IPS DF 6.9 (cell line): ENCODE measurements around the gene MYRFL.

Experiments used
- DNase-seq: peaks from one replicate; pipeline ENCODE4 v3.0.0-alpha.2; 2013; ENCODE audit warnings: low read depth, low spot score
- H3K27ac ChIP-seq: one replicate; pipeline ENCODE4 v1.5.1; 2013; ENCODE audit warnings: low read length, control low read depth
- H3K27me3 ChIP-seq: 2 replicates; pipeline ENCODE4 v1.6.1; 2013; ENCODE audit warnings: mild to moderate bottlenecking, low read length; ENCODE audit not compliant: control insufficient read depth, insufficient read depth
- H3K36me3 ChIP-seq: 2 replicates; pipeline ENCODE4 v1.6.1; 2013; ENCODE audit warnings: low read length; ENCODE audit not compliant: control insufficient read depth, insufficient read depth
- H3K4me1 ChIP-seq: 2 replicates; pipeline ENCODE4 v1.6.1; 2013; ENCODE audit warnings: low read length; ENCODE audit not compliant: control insufficient read depth, insufficient read depth
- H3K4me3 ChIP-seq: 2 replicates; pipeline ENCODE4 v1.5.1; 2013; ENCODE audit warnings: mild to moderate bottlenecking, low read length
- H3K9me3 ChIP-seq: 2 replicates; pipeline ENCODE4 v1.6.1; 2013; ENCODE audit warnings: low read length, inconsistent platforms; ENCODE audit not compliant: control insufficient read depth, insufficient read depth
- WGBS: extraction: QIAGEN DNeasy Blood & Tissue Kit; methylation state at CpG from one replicate; pipeline ENCODE4 v1.1.7; 2013; ENCODE audit warnings: mixed read lengths, missing lambda C conversion rate; ENCODE audit not compliant: insufficient read length, insufficient coverage; 5-methylcytosine and 5-hydroxymethylcytosine counted together

MYRFL gene

GRCh38 chr12:69998011-69998410 is 173.0 kb downstream of the MYRFL start:
- H3K4me1 ChIP-seq = no peaks in the 10 kb centered on the region
- no peaks in the 10 kb centered on the region for H3K9me3 ChIP-seq
- H3K27me3 ChIP-seq = no peaks in the 10 kb centered on the region
- DNase-seq = no peak
- no peak overlapping the region for H3K4me3 ChIP-seq
- no CpG with 5 or more reads among the region's 11 CpGs for WGBS
- H3K27ac ChIP-seq = no peak overlapping the region
- no peaks in the 10 kb centered on the region for H3K36me3 ChIP-seq

- WGBS = no CpG with 5 or more reads among the region's 2 CpGs
- Histone ChIP-seq H3K36me3 (no peaks in the 10 kb centered on the region), H3K4me1 (no peaks in the 10 kb centered on the region), H3K27ac (no peak overlapping the region), H3K9me3 (no peaks in the 10 kb centered on the region), H3K27me3 (no peaks in the 10 kb centered on the region), H3K4me3 (no peak overlapping the region)
- DNase-seq = no peak
Observed at GRCh38 chr12:69998922-69999321, 173.9 kb downstream of the MYRFL start.

GRCh38 chr12:69999561-69999960 is 174.5 kb downstream of the MYRFL start:
- no CpG with 5 or more reads among the region's 3 CpGs for WGBS
- DNase-seq = no peak
- Histone ChIP-seq H3K4me1 (no peaks in the 10 kb centered on the region), H3K9me3 (no peaks in the 10 kb centered on the region), H3K4me3 (no peak overlapping the region), H3K36me3 (no peaks in the 10 kb centered on the region), H3K27ac (no peak overlapping the region), H3K27me3 (no peaks in the 10 kb centered on the region)

- no peaks in the 10 kb centered on the region for H3K27me3 ChIP-seq
- DNase-seq = no peak
- no peaks in the 10 kb centered on the region for H3K9me3 ChIP-seq
- no peaks in the 10 kb centered on the region for H3K4me1 ChIP-seq
- H3K27ac ChIP-seq = no peak overlapping the region
- H3K4me3 ChIP-seq = no peak overlapping the region
- no peaks in the 10 kb centered on the region for H3K36me3 ChIP-seq
- no CpG with 5 or more reads among the region's 3 CpGs for WGBS
Observed at GRCh38 chr12:70002097-70002911, 177.3 kb downstream of the MYRFL start.

- no peak overlapping the region for H3K4me3 ChIP-seq
- H3K27me3 ChIP-seq = no peaks in the 10 kb centered on the region
- no peaks in the 10 kb centered on the region for H3K9me3 ChIP-seq
- no peaks in the 10 kb centered on the region for H3K4me1 ChIP-seq
- no CpG with 5 or more reads among the region's 6 CpGs for WGBS
- H3K36me3 ChIP-seq = no peaks in the 10 kb centered on the region
- no peak for DNase-seq
- H3K27ac ChIP-seq = no peak overlapping the region
Observed at GRCh38 chr12:70002912-70003255, 177.9 kb downstream of the MYRFL start.

- no CpG with 5 or more reads among the region's 2 CpGs for WGBS
- no peak for DNase-seq
- H3K27me3 ChIP-seq = no peaks in the 10 kb centered on the region
Observed at GRCh38 chr12:70005864-70006618, 181.0 kb downstream of the MYRFL start.

GRCh38 chr12:70006619-70006973 is 181.6 kb downstream of the MYRFL start:
- Histone ChIP-seq H3K36me3 (no peaks in the 10 kb centered on the region), H3K27ac (no peak overlapping the region), H3K4me3 (no peak overlapping the region), H3K27me3 (no peaks in the 10 kb centered on the region), H3K4me1 (no peaks in the 10 kb centered on the region), H3K9me3 (no peaks in the 10 kb centered on the region)
- DNase-seq = no peak
- no CpG with 5 or more reads among the region's 2 CpGs for WGBS

More at GRCh38 chr12:70005864-70006618, 181.0 kb downstream of the MYRFL start:
- no peaks in the 10 kb centered on the region for H3K36me3 ChIP-seq
- H3K27ac ChIP-seq = no peak overlapping the region
- H3K4me1 ChIP-seq = no peaks in the 10 kb centered on the region
- H3K9me3 ChIP-seq = no peaks in the 10 kb centered on the region
- no peak overlapping the region for H3K4me3 ChIP-seq

- no CpG with 5 or more reads among the region's 2 CpGs for WGBS
- Histone ChIP-seq H3K9me3 (no peaks in the 10 kb centered on the region), H3K4me1 (no peaks in the 10 kb centered on the region), H3K4me3 (no peak overlapping the region), H3K27me3 (no peaks in the 10 kb centered on the region), H3K36me3 (no peaks in the 10 kb centered on the region), H3K27ac (no peak overlapping the region)
- no peak for DNase-seq
Observed at GRCh38 chr12:70007687-70008086, 182.7 kb downstream of the MYRFL start.
